ENCODE results near the gene KCNN1. TPM values are rescaled to one million over a fixed set of nuclear protein-coding genes. Genes with fewer than 3 reads are reported as not detected.
"Not testable (repeated sequence)": the region's sequence is repeated elsewhere in the genome, so short reads cannot be mapped to it uniquely, and the experiment has no call there.

Gene KCNN1
- total RNA-seq, 1 experiment from 2014 or later, result not detected

- DNase-seq (ENCODE audit: low spot score), result no peak
Observed at GRCh38 chr19:18027151-18027550, 60.2 kb downstream of the KCNN1 start.

GRCh38 chr19:18029617-18030338 is 62.9 kb downstream of the KCNN1 start:
- DNase-seq (ENCODE audit: low spot score), result peak; percentile 64

DNA sequence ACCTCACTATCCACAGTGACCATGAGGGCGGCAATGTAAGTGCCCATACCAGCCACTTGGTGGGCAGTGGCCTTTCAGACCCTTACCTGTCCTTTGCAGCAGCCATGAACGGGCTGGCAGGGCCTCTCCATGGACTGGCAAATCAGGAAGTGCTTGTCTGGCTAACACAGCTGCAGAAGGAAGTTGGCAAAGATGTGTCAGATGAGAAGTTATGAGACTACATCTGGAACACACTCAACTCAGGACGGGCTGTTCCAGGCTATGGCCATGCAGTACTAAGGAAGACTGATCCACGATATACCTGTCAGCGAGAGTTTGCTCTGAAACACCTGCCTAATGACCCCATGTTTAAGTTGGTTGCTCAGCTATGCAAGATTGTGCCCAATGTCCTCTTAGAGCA is 64.5 kb downstream of the KCNN1 start:
- DNase-seq (ENCODE audit: low spot score), result not testable (repeated sequence)

DNA sequence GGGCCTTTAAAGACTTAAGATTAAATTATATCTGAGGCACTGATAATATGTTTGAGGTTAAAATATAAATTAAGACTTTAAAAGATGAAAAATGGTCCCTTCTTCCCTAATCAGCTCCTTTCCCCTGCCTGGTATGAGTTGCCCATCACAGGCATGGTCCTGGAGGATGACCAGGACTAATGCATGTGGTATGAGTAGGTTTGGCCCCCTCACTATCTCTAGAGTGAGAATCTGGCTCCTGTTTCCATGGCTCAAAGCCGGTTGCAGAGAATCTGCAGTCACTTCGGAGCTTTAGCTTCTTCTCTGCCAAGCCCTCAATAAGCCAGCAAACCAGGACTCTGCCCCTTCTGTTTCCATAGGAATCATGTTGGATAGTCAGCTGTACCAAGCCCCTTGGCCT is 65.2 kb downstream of the KCNN1 start:
- DNase-seq (ENCODE audit: low spot score), result not testable (repeated sequence)

DNA sequence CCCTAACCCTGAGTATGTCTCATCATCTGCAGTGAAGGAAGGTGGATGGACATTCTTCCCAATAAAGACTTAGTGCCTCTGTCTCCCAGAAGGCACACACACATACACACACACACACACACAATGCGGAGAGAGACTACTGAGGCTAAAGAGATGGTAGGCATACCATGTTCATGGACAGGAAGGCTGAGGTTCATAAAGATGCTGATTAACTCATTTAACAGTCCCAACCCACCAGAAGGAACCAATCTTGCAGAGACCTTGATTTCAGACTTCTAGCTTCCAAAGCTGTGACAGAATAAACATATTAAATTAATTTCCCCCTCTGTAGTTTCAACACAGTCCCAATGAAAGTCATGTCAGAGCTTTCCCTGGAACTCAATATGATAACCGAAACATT is 74.1 kb downstream of the KCNN1 start:
- DNase-seq (ENCODE audit: low spot score), result no peak

DNA sequence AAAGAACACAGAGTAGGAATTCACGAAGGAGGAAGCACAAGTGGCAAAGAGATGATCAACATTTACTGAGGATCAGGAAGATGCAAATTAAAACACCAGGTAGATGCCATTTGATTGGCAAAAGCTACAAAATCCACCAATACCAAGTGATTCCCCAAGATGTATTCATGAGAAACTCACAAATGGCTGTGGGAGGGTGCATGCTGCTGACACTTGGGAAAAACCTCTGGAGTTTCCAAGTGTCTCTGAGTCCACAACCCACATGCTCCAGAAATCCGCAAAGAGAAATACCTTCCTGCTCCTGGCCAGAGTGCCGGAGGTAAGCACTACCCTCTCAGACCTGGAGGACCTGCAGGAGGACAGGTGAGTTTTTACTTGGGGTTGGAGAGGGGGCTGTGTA is 76.8 kb downstream of the KCNN1 start:
- DNase-seq (ENCODE audit: low spot score), result no peak

DNA sequence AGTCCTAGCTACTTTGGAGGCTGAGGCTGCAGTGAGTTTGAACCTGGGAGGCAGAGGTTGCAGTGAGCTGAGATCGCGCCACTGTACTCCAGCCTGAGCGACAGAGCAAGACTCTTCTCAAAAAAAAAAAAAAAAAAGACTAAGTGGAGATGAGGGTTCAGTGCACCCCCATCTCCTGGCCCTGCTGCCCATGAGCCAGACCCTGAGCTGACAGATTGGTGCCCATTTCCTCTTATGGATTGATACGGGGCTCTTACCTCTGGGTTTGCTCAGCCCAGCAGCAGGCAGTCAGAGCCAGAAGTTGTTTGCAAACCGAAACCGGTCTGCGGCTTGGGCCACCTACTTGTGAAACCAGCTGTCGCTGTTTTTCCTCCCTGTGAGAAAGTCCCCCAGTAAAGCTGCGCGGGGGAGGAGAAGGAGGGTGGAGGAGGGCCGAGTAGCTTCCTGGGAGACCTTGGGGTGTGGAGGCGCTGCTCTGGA is 78.0 kb downstream of the KCNN1 start:
- peak; percentile 71 for DNase-seq (ENCODE audit: low spot score)

DNA sequence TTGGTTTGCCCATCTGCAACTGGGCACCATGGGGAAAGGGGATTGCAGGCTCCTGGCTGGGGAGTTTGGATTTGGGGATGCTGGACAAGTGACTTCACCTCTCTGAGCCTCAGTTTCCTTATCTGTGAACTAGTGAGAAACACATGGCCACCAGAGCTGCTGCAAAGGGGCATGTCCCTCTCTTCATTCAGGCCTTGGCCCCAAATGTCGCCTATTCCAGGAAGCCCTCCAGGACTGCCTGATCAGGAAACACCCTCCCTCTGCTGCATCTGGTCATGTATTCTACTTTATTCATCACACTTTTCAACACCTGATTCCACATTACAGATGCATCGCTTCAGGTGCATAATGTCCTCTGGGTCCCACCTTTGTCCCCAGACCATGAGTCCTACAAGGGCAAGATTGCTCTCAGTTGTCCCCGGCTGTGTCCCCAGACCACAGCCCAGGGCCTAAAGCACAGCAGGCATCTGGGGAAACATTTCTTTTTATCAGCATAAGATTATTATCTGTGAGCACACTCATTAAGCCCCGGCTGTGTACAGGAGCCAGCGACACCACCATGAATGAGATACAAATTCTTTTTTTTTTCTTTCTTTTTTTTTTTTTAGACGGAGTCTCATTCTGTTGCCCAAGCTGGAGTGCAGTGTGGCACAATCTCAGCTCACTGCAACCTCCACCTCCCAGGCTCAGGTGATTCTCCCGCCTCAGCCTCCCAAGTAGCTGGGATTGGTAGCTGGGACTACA is 78.6 kb downstream of the KCNN1 start:
- DNase-seq (ENCODE audit: low spot score), result no peak

- DNase-seq (ENCODE audit: low spot score), result peak; percentile 91
Observed at GRCh38 chr19:18046059-18046718, 79.3 kb downstream of the KCNN1 start.

- DNase-seq (ENCODE audit: low spot score), result peak; percentile 49
Observed at GRCh38 chr19:18049385-18049784, 82.5 kb downstream of the KCNN1 start.

Other genes with a start within 250 kb of the KCNN1 start
- 14.2 and 27.8 TPM in 2 replicates for gene MAP1S, start 247.6 kb upstream of the KCNN1 start, total RNA-seq (2014; rRNA removed; shearing (Covaris generic))
- 0.67 and 2.1 TPM in 2 replicates for gene FCHO1, start 215.6 kb upstream of the KCNN1 start, total RNA-seq (2014; rRNA removed; shearing (Covaris generic))
- gene B3GNT3, start 172.0 kb upstream of the KCNN1 start, total RNA-seq (2014; rRNA removed; shearing (Covaris generic)), result not detected in 2 replicates
- not detected in 2 replicates for gene INSL3, start 145.6 kb upstream of the KCNN1 start, total RNA-seq (2014; rRNA removed; shearing (Covaris generic))
- gene JAK3, start 119.1 kb upstream of the KCNN1 start, total RNA-seq (2014; rRNA removed; shearing (Covaris generic)), result 0.41 and 0.69 TPM in 2 replicates
- 827 and 953 TPM in 2 replicates for gene RPL18A, start 107.2 kb upstream of the KCNN1 start, total RNA-seq (2014; rRNA removed; shearing (Covaris generic))
- not detected in 2 replicates for gene SLC5A5, start 95.2 kb upstream of the KCNN1 start, total RNA-seq (2014; rRNA removed; shearing (Covaris generic))
- gene CCDC124, start 34.1 kb upstream of the KCNN1 start, total RNA-seq (2014; rRNA removed; shearing (Covaris generic)), result 52.3 and 55.7 TPM in 2 replicates
- 7.4 and 12.2 TPM in 2 replicates for gene ARRDC2, start 41.1 kb downstream of the KCNN1 start, total RNA-seq (2014; rRNA removed; shearing (Covaris generic))
- 0.93 TPM in 1 of 2 replicates, not detected in the other for gene IL12RB1, start 119.8 kb downstream of the KCNN1 start, total RNA-seq (2014; rRNA removed; shearing (Covaris generic))
- 2.7 and 3.0 TPM in 2 replicates for gene MAST3, start 130.7 kb downstream of the KCNN1 start, total RNA-seq (2014; rRNA removed; shearing (Covaris generic))
- gene PIK3R2, start 186.1 kb downstream of the KCNN1 start, total RNA-seq (2014; rRNA removed; shearing (Covaris generic)), result 32.3 and 43.2 TPM in 2 replicates
- 28.2 and 40.5 TPM in 2 replicates for gene IFI30, start 206.7 kb downstream of the KCNN1 start, total RNA-seq (2014; rRNA removed; shearing (Covaris generic))
- 17.1 and 40.0 TPM in 2 replicates for gene MPV17L2, start 226.1 kb downstream of the KCNN1 start, total RNA-seq (2014; rRNA removed; shearing (Covaris generic))
- gene RAB3A, start 236.9 kb downstream of the KCNN1 start, total RNA-seq (2014; rRNA removed; shearing (Covaris generic)), result 0.26 and 2.6 TPM in 2 replicates

Data from A172 (cell line).